Sciatic nerve (tissue), 2 donors: ENCODE results near the gene PRELID3B. TPM values are rescaled to one million over a fixed set of nuclear protein-coding genes. Genes with fewer than 3 reads are reported as not detected.
A peak's percentile ranks its signal among the peaks of the same experiment; 100 is the strongest.

ENCODE experiments used
- ATAC-seq: fragments of 200-7000 bp; cut with Tn5 transposase; one replicate; pipeline ENCODE4 v1.9.1; 2020; ENCODE audit warnings: mild to moderate bottlenecking, moderate library complexity
- DNase-seq: peaks from one replicate; pipeline ENCODE4 v3.0.0-alpha.2; 2020; ENCODE audit warnings: low spot score
- intact Hi-C: fragments of 100-400 bp; cut with DNase I; formaldehyde crosslinking; loops from one replicate; pipeline ENCODE4 v1.14.2; 2022
- total RNA-seq: library from RNA; stranded (reverse); fragmentation: NEBNext Ultra II Directional; extraction: Animal tissue kit (Norgen Biotek cat#: 25700); gene quantifications from one replicate; pipeline ENCODE4 v1.2.1, GENCODE V29; 2021
- donor health status: DM: no; HTN: no; CAD: no.
- donor health status: DM: no; HTN: no; CAD: no.

Gene PRELID3B
- total RNA-seq, result 30.5 TPM

- DNase-seq (no peak), ATAC-seq (peak; percentile 53)
- intact Hi-C loops, result no loop called here
Observed at GRCh38 chr20:59042151-59042795, at the start of gene PRELID3B. TSS of gene PRELID3B (minus strand) at chr20:59042786. CDS start at chr20:59042730, 56 bp downstream.

- DNase-seq (peak; percentile 87), ATAC-seq (peak; percentile 81)
- intact Hi-C loops, result loop anchor here (5.0 kb wide), 1 partner anchor 134 kb away; no protein-coding TSS in a partner anchor
Observed at GRCh38 chr20:59087829-59088433, 45.3 kb upstream of the PRELID3B start.

- DNase-seq (no peak), ATAC-seq (no peak)
- intact Hi-C loops, result loop anchor here (5.0 kb wide), 1 partner anchor 135 kb away; no protein-coding TSS in a partner anchor
Observed at GRCh38 chr20:59086923-59087322, 44.3 kb upstream of the PRELID3B start.

GRCh38 chr20:59084041-59084850, 41.7 kb upstream of the PRELID3B start:
- no peak for DNase-seq
- no peak for ATAC-seq
- intact Hi-C loops, result no loop called here

- DNase-seq, result no peak
- intact Hi-C loops, result no loop called here
- ATAC-seq, result peak; percentile 70
Observed at GRCh38 chr20:59082981-59083380, 40.4 kb upstream of the PRELID3B start.

- no peak for DNase-seq
- no peak for ATAC-seq
- intact Hi-C loops, result no loop called here
Observed at GRCh38 chr20:59082077-59082740, 39.6 kb upstream of the PRELID3B start.

- intact Hi-C loops, result no loop called here
- no peak for ATAC-seq
- DNase-seq, result no peak
Observed at GRCh38 chr20:59081036-59081435, 38.5 kb upstream of the PRELID3B start.

GRCh38 chr20:59078231-59078630, 35.6 kb upstream of the PRELID3B start:
- intact Hi-C loops, result no loop called here
- no peak for DNase-seq
- no peak for ATAC-seq

- ATAC-seq, result no peak
- no peak for DNase-seq
- intact Hi-C loops, result no loop called here
Observed at GRCh38 chr20:59077705-59078104, 35.1 kb upstream of the PRELID3B start.

- no peak for ATAC-seq
- intact Hi-C loops, result no loop called here
- no peak for DNase-seq
Observed at GRCh38 chr20:59075934-59076508, 33.4 kb upstream of the PRELID3B start.

GRCh38 chr20:59074456-59074855, 31.9 kb upstream of the PRELID3B start:
- DNase-seq (no peak), ATAC-seq (no peak)
- intact Hi-C loops, result no loop called here

- DNase-seq (no peak), ATAC-seq (no peak)
- intact Hi-C loops, result no loop called here
Observed at GRCh38 chr20:59073582-59073981, 31.0 kb upstream of the PRELID3B start.

GRCh38 chr20:59071216-59071615, 28.6 kb upstream of the PRELID3B start:
- DNase-seq, result no peak
- ATAC-seq, result peak; percentile 51
- intact Hi-C loops, result no loop called here

GRCh38 chr20:59069026-59069425, 26.4 kb upstream of the PRELID3B start:
- DNase-seq (no peak), ATAC-seq (no peak)
- intact Hi-C loops, result no loop called here

- DNase-seq, result no peak
- intact Hi-C loops, result no loop called here
- no peak for ATAC-seq
Observed at GRCh38 chr20:59068534-59068933, 25.9 kb upstream of the PRELID3B start.

GRCh38 chr20:59064214-59064722, 21.7 kb upstream of the PRELID3B start:
- DNase-seq (no peak), ATAC-seq (no peak)
- intact Hi-C loops, result no loop called here

GRCh38 chr20:59063358-59064213, 21.0 kb upstream of the PRELID3B start:
- intact Hi-C loops, result no loop called here
- DNase-seq (no peak), ATAC-seq (peak; percentile 61)

- intact Hi-C loops, result no loop called here
- no peak for ATAC-seq
- DNase-seq, result no peak
Observed at GRCh38 chr20:59062081-59062480, 19.5 kb upstream of the PRELID3B start.
